ENCODE measurements around the gene PTPRE. TPM values are rescaled to one million over a fixed set of nuclear protein-coding genes. Genes with fewer than 3 reads are reported as not detected.

PTPRE gene
- total and polyA plus RNA-seq, 8 donors = 1.0 to 7.1 (median 2.1) TPM

DNA sequence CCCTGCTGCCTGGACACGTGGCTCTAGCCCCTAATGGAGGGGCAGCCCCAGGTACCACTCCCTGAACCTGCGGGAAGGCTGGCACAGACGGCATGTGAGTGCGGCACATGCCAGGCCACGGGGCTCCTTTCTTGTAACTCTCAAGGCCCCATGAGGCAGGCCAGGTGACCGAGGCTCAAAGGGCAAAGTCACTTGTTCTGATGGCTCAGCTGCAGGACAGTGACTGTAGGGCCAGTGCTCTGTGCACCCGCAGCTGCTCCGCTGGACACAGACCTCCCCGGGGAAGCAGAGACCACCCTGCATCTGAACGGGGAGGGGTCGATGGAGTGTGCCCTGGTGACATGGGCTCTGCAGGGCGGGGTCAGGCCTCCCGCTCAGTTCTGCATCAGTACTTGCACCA lies 55.3 kb downstream of the PTPRE start:
- DNase-seq = no peak
- no peak for FAIRE-seq
- Histone ChIP-seq H3K27ac (no peak overlapping the region), H3K4me1 (no peaks in the 10 kb centered on the region), H3K4me3 (no peak overlapping the region), H3K27me3 (peaks cover 0 to 4% (median 1%) of the 10 kb centered on the region in 4 donors), H3K36me3 (no peaks in the 10 kb centered on the region), H3K9me3 (no peaks in the 10 kb centered on the region)
- intact Hi-C loops (cut with DNase I) = no loop called here
- ATAC-seq = no peak
- WGBS, 2 donors = 61 to 80% methylated on average over 13 of the region's 13 CpGs
- TF ChIP-seq CTCF (IDR thresholded peaks at IDR 0.05) = no peak

DNA sequence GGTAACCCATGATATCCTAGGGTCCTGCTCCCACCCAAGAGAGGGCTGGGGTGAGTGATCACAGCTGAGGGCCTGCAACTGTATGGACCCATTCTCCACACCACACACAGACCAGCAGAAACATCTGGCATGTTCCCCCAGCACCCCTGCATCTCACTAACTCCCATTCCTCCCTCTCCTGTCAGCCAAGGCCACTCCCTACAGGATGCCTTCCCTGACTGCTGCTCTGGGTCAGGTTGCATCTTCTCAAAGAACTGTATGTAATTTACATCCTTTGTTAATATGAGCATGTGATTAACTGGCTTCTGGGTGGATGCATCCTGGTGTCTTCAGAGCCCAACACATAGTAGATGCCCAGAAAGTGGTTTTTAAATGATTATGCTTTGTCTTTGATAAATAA lies 56.2 kb downstream of the PTPRE start:
- no peak overlapping the region for H3K4me3 ChIP-seq
- H3K4me1 ChIP-seq = no peaks in the 10 kb centered on the region
- intact Hi-C loops (cut with DNase I) = no loop called here
- DNase-seq (no peak), FAIRE-seq (no peak), ATAC-seq (no peak)
- H3K9me3 ChIP-seq = no peaks in the 10 kb centered on the region
- H3K27me3 ChIP-seq = peaks cover 0 to 2% (median 0%) of the 10 kb centered on the region in 4 donors
- no peaks in the 10 kb centered on the region for H3K36me3 ChIP-seq
- no peak overlapping the region for H3K27ac ChIP-seq
- no peak for TF ChIP-seq CTCF (IDR thresholded peaks at IDR 0.05)

DNA sequence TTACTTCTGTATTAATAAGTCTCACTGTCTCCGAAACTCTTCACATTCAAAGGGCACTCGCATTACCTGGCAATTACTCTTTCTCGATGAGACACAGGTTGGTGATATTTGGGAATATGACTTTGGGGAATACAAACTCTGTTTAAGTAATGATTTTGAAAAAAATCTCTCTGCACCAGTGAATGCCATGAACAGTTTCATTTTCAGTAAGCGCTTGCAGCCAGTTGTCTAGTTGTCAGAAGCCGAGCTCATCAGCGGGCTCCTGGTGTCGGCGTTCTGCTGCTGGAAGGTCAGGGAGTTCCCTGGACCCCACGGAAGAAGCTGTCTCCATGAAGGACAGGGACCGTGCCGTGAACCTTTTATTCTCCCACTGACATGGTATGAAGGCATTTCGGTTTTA lies 57.7 kb downstream of the PTPRE start:
- no peak for FAIRE-seq
- intact Hi-C loops (cut with DNase I) = no loop called here
- ATAC-seq = no peak
- Histone ChIP-seq H3K9me3 (no peaks in the 10 kb centered on the region), H3K4me3 (no peak overlapping the region), H3K27me3 (no peaks in the 10 kb centered on the region), H3K36me3 (no peaks in the 10 kb centered on the region), H3K4me1 (no peaks in the 10 kb centered on the region), H3K27ac (no peak overlapping the region)
- no peak for TF ChIP-seq CTCF (IDR thresholded peaks at IDR 0.05)
- 72 to 76% methylated on average over 12 of the region's 12 CpGs for WGBS, 2 donors
- no peak for DNase-seq

GRCh38 chr10:127966875-127967274 lies 60.0 kb downstream of the PTPRE start:
- no peak for DNase-seq
- TF ChIP-seq CTCF (IDR thresholded peaks at IDR 0.05) = no peak
- WGBS, 2 donors = 58 to 65% methylated on average over 5 of the region's 5 CpGs
- Histone ChIP-seq H3K4me1 (no peaks in the 10 kb centered on the region), H3K27me3 (no peaks in the 10 kb centered on the region), H3K9me3 (no peaks in the 10 kb centered on the region), H3K4me3 (no peak overlapping the region), H3K36me3 (no peaks in the 10 kb centered on the region), H3K27ac (no peak overlapping the region)
- intact Hi-C loops (cut with DNase I) = no loop called here
- ATAC-seq = no peak
- no peak for FAIRE-seq

GRCh38 chr10:127968027-127968441 lies 61.1 kb downstream of the PTPRE start:
- DNase-seq (no peak), FAIRE-seq (no peak), ATAC-seq (no peak)
- Histone ChIP-seq H3K36me3 (no peaks in the 10 kb centered on the region), H3K27ac (no peak overlapping the region), H3K4me1 (no peaks in the 10 kb centered on the region), H3K4me3 (no peak overlapping the region), H3K27me3 (no peaks in the 10 kb centered on the region), H3K9me3 (no peaks in the 10 kb centered on the region)
- TF ChIP-seq CTCF (IDR thresholded peaks at IDR 0.05) = no peak
- intact Hi-C loops (cut with DNase I) = no loop called here
- WGBS, 2 donors = 42 to 48% methylated on average over 3 of the region's 3 CpGs

Measured in pancreas (tissue), 10 donors.